ENCODE results near the gene COA5.

The COA5 gene

GRCh38 chr2:98576666-98577312 is 31.5 kb downstream of the COA5 start:
- H3K4me2 ChIP-seq (ENCODE audit: low read depth, low read length, poor library complexity, severe bottlenecking): no peak overlapping the region
- H3K27me3 ChIP-seq (ENCODE audit: low read length): no peaks in the 10 kb centered on the region
- H2AFZ ChIP-seq (ENCODE audit: low read depth, low read length, severe bottlenecking): no peak overlapping the region
- H4K20me1 ChIP-seq (ENCODE audit: low read depth, low read length): no peaks in the 10 kb centered on the region
- no peak for TF ChIP-seq EZH2phosphoT487 (conservative IDR thresholded peaks at IDR 0.05; ENCODE audit: low read length)
- TF ChIP-seq CTCF (IDR thresholded peaks at IDR 0.05; ENCODE audit: insufficient read depth, low read length, poor library complexity, severe bottlenecking): no peak
- H3K9me3 ChIP-seq (ENCODE audit: insufficient read depth, low read length): no peaks in the 10 kb centered on the region
- H3K9me2 ChIP-seq (replicated peaks; ENCODE audit: insufficient read depth, low read length): no peaks in the 10 kb centered on the region
- H3K27ac ChIP-seq (ENCODE audit: low read depth, low read length): no peak overlapping the region
- H3K9ac ChIP-seq (ENCODE audit: low read length): no peak overlapping the region
- H3K36me3 ChIP-seq (ENCODE audit: low read length): no peaks in the 10 kb centered on the region
- H3K79me2 ChIP-seq (ENCODE audit: insufficient read depth, low read length): no peaks in the 10 kb centered on the region
- no peaks in the 10 kb centered on the region for H3F3A ChIP-seq (ENCODE audit: insufficient read depth)
- H3K4me3 ChIP-seq (ENCODE audit: insufficient read depth, low read length, poor library complexity, severe bottlenecking): no peak overlapping the region

GRCh38 chr2:98573426-98573825 is 34.9 kb downstream of the COA5 start:
- Histone ChIP-seq H3K79me2 (ENCODE audit: insufficient read depth, low read length) (no peaks in the 10 kb centered on the region), H2AFZ (ENCODE audit: low read depth, low read length, severe bottlenecking) (no peak overlapping the region), H3F3A (ENCODE audit: insufficient read depth) (no peaks in the 10 kb centered on the region), H3K27ac (ENCODE audit: low read depth, low read length) (no peak overlapping the region), H3K9me3 (ENCODE audit: insufficient read depth, low read length) (no peaks in the 10 kb centered on the region), H3K9ac (ENCODE audit: low read length) (no peak overlapping the region), H3K27me3 (ENCODE audit: low read length) (no peaks in the 10 kb centered on the region), H4K20me1 (ENCODE audit: low read depth, low read length) (no peaks in the 10 kb centered on the region), H3K4me2 (ENCODE audit: low read depth, low read length, poor library complexity, severe bottlenecking) (no peak overlapping the region), H3K4me3 (ENCODE audit: insufficient read depth, low read length, poor library complexity, severe bottlenecking) (no peak overlapping the region), H3K9me2 (replicated peaks; ENCODE audit: insufficient read depth, low read length) (no peaks in the 10 kb centered on the region), H3K36me3 (ENCODE audit: low read length) (no peaks in the 10 kb centered on the region)
- no peak for TF ChIP-seq EZH2phosphoT487 (conservative IDR thresholded peaks at IDR 0.05; ENCODE audit: low read length)
- TF ChIP-seq CTCF (IDR thresholded peaks at IDR 0.05; ENCODE audit: insufficient read depth, low read length, poor library complexity, severe bottlenecking): no peak

- no peak overlapping the region for H3K9ac ChIP-seq (ENCODE audit: low read length)
- H3K4me2 ChIP-seq (ENCODE audit: low read depth, low read length, poor library complexity, severe bottlenecking): no peak overlapping the region
- no peaks in the 10 kb centered on the region for H3K79me2 ChIP-seq (ENCODE audit: insufficient read depth, low read length)
- TF ChIP-seq CTCF (IDR thresholded peaks at IDR 0.05; ENCODE audit: insufficient read depth, low read length, poor library complexity, severe bottlenecking) (no peak), EZH2phosphoT487 (conservative IDR thresholded peaks at IDR 0.05; ENCODE audit: low read length) (no peak)
- H3K27me3 ChIP-seq (ENCODE audit: low read length): no peaks in the 10 kb centered on the region
- no peak overlapping the region for H3K4me3 ChIP-seq (ENCODE audit: insufficient read depth, low read length, poor library complexity, severe bottlenecking)
- no peaks in the 10 kb centered on the region for H3K9me3 ChIP-seq (ENCODE audit: insufficient read depth, low read length)
- H3K27ac ChIP-seq (ENCODE audit: low read depth, low read length): no peak overlapping the region
- no peaks in the 10 kb centered on the region for H3K9me2 ChIP-seq (replicated peaks; ENCODE audit: insufficient read depth, low read length)
- no peaks in the 10 kb centered on the region for H3F3A ChIP-seq (ENCODE audit: insufficient read depth)
- H2AFZ ChIP-seq (ENCODE audit: low read depth, low read length, severe bottlenecking): no peak overlapping the region
- no peaks in the 10 kb centered on the region for H4K20me1 ChIP-seq (ENCODE audit: low read depth, low read length)
- no peaks in the 10 kb centered on the region for H3K36me3 ChIP-seq (ENCODE audit: low read length)
Measured at GRCh38 chr2:98572676-98573075, 35.6 kb downstream of the COA5 start.

Data from SU-DHL-6 (cell line).